A673 (cell line): ENCODE measurements around the gene NEK5. TPM values are rescaled to one million over a fixed set of nuclear protein-coding genes. Genes with fewer than 3 reads are reported as not detected.

Experiments
- BruUV-seq: library from RNA; stranded (reverse); fragments of 400-500 nt; replicated peaks from 2 replicates; lab custom pipeline; 2021; lab: Mats Ljungman, UMichigan
- CTCF ChIA-PET: fragments of 300-600 bp; sonication (Branson Sonifier 250); formaldehyde crosslinking; loops from one replicate; lab custom pipeline; 2022; ENCODE audit warnings: antibody characterized with exemption; lab: Charles Lee
- POLR2A ChIA-PET: fragments of 300-600 bp; sonication (Branson Sonifier 250); formaldehyde crosslinking; loops from one replicate; lab custom pipeline; 2022; ENCODE audit warnings: antibody characterized with exemption; ENCODE audit not compliant: low non-redundant PET; lab: Charles Lee
- DNase-seq: peaks from one replicate; pipeline ENCODE4 v3.0.0-alpha.2; 2015; ENCODE audit warnings: low spot score
- H3K27ac ChIP-seq: fragments of 200-600 bp; sonication (generic); 2 replicates; pipeline ENCODE4 v1.5.1; 2016; ENCODE audit warnings: mixed run types, low read depth, mild to moderate bottlenecking, mixed read lengths, antibody characterized with exemption, low read length; ENCODE audit not compliant: poor library complexity, severe bottlenecking
- H3K27me3 ChIP-seq: fragments of 200-600 bp; sonication (generic); replicated peaks from 2 replicates; pipeline ENCODE4 v1.6.1; 2017; ENCODE audit warnings: mixed run types, low read depth, mild to moderate bottlenecking, mixed read lengths, antibody characterized with exemption, low read length; ENCODE audit not compliant: insufficient read depth, poor library complexity
- H3K36me3 ChIP-seq: fragments of 200-600 bp; sonication (generic); 2 replicates; pipeline ENCODE4 v1.6.1; 2016; ENCODE audit warnings: mixed run types, mild to moderate bottlenecking, mixed read lengths, antibody characterized with exemption, low read length; ENCODE audit not compliant: insufficient read depth, poor library complexity, severe bottlenecking
- H3K4me1 ChIP-seq: fragments of 200-600 bp; sonication (generic); 2 replicates; pipeline ENCODE4 v1.6.1; 2017; ENCODE audit warnings: mixed run types, mild to moderate bottlenecking, mixed read lengths, antibody characterized with exemption, low read length; ENCODE audit not compliant: insufficient read depth, poor library complexity, severe bottlenecking
- H3K4me3 ChIP-seq: fragments of 200-600 bp; sonication (generic); 2 replicates; pipeline ENCODE4 v1.5.1; 2016; ENCODE audit warnings: low read depth, mixed run types, mild to moderate bottlenecking, mixed read lengths, low read length; ENCODE audit not compliant: poor library complexity, severe bottlenecking
- H3K9me3 ChIP-seq: fragments of 200-600 bp; sonication (generic); 2 replicates; pipeline ENCODE4 v1.6.1; 2016; ENCODE audit warnings: mixed run types, low read depth, mild to moderate bottlenecking, mixed read lengths, antibody characterized with exemption, low read length; ENCODE audit not compliant: poor library complexity, severe bottlenecking
- CTCF ChIP-seq: fragments of 300-800, 200-600 bp; sonication (generic); conservative IDR thresholded peaks from 2 replicates; pipeline ENCODE4 v1.5.1; 2017; ENCODE audit warnings: low read depth, mild to moderate bottlenecking, antibody characterized with exemption, low read length, moderate library complexity, mixed read lengths
- EZH2 ChIP-seq: fragments of 200-600 bp; sonication (generic); IDR thresholded peaks from 2 replicates; pipeline ENCODE4 v1.6.1; 2017; ENCODE audit warnings: borderline replicate concordance, low read depth, mild to moderate bottlenecking, mixed read lengths, antibody characterized with exemption, low read length; ENCODE audit not compliant: poor library complexity, severe bottlenecking
- intact Hi-C: fragments of 100-400 bp; cut with micrococcal nuclease; formaldehyde crosslinking; loops from one replicate; pipeline ENCODE4 v1.10.0; 2022; ENCODE audit not compliant: unreplicated experiment
- total RNA-seq: library from RNA; stranded (reverse); gene quantifications from 2 replicates; pipeline ENCODE4 v1.2.3, GENCODE V29; 2021

The NEK5 gene
- total RNA-seq, 1 experiment from 2014 or later: not detected

- ChIA-PET CTCF (interaction anchor here (0.5 kb wide), 1 partner anchor 982 kb away, joined by 12 read pairs; no protein-coding TSS in a partner anchor), POLR2A (no interaction called here)
- TF ChIP-seq EZH2 (no peak), CTCF (no peak)
- Histone ChIP-seq H3K27ac (no peak overlapping the region), H3K36me3 (no peaks in the 10 kb centered on the region), H3K27me3 (no peaks in the 10 kb centered on the region), H3K4me3 (no peak overlapping the region), H3K9me3 (no peaks in the 10 kb centered on the region), H3K4me1 (peaks cover 3% of the 10 kb centered on the region)
- no peak for DNase-seq
- no TSS peak for BruUV-seq
- intact Hi-C loops: no loop called here
These were observed 1.8 kb upstream of the NEK5 start for GRCh38 chr13:52130641-52131040.

- Histone ChIP-seq H3K27me3 (no peaks in the 10 kb centered on the region), H3K9me3 (no peaks in the 10 kb centered on the region), H3K27ac (no peak overlapping the region), H3K4me3 (peak overlapping the region; percentile 63), H3K4me1 (peaks cover 3% of the 10 kb centered on the region), H3K36me3 (no peaks in the 10 kb centered on the region)
- CTCF ChIA-PET: interaction anchor here (0.9 to 1.4 kb wide), 3 partner anchors 29 to 192 kb away, joined by 3 to 4 read pairs (median 3); no protein-coding TSS in a partner anchor
- intact Hi-C loops: loop anchor here (1.0 to 10.0 kb wide), 4 partner anchors 127 to 983 kb away; no protein-coding TSS in a partner anchor
- TF ChIP-seq EZH2 (no peak), CTCF (peak; percentile 87)
- BruUV-seq: no TSS peak
- DNase-seq: peak; percentile 78
- POLR2A ChIA-PET: interaction anchor here (0.7 kb wide), 1 partner anchor 695 kb away, joined by 3 read pairs; no protein-coding TSS in a partner anchor
These were observed 830 bp downstream of the NEK5 start for GRCh38 chr13:52127783-52128702.

GRCh38 chr13:52127378-52127777, 1.5 kb downstream of the NEK5 start:
- Histone ChIP-seq H3K4me3 (no peak overlapping the region), H3K27me3 (no peaks in the 10 kb centered on the region), H3K4me1 (peaks cover 3% of the 10 kb centered on the region), H3K36me3 (no peaks in the 10 kb centered on the region), H3K27ac (no peak overlapping the region), H3K9me3 (no peaks in the 10 kb centered on the region)
- POLR2A ChIA-PET: no interaction called here
- no peak for TF ChIP-seq EZH2
- no peak for TF ChIP-seq CTCF
- intact Hi-C loops: loop anchor here (1.0 to 10.0 kb wide), 4 partner anchors 127 to 983 kb away; no protein-coding TSS in a partner anchor
- BruUV-seq: no TSS peak
- CTCF ChIA-PET: interaction anchor here (1.3 to 1.4 kb wide), 2 partner anchors 30 to 192 kb away, joined by 3 to 4 read pairs; no protein-coding TSS in a partner anchor
- no peak for DNase-seq
